Ovary (tissue), 3 donors: ENCODE data around the gene DNAAF1.

ENCODE experiments used
- CTCF ChIP-seq, 3 donors: fragments of 450-650 bp in 2 of 3; fragments of 200-600 bp in 1 of 3; IDR thresholded peaks; one replicate each; pipeline versions ENCODE4 v1.5.1 to v1.8.0; 2016 to 2022; ENCODE audit warnings: antibody characterized with exemption in 3 of 3, mild to moderate bottlenecking in 1 of 3
- POLR2A ChIP-seq: fragments of 450-650 bp; IDR thresholded peaks from one replicate; pipeline ENCODE4 v1.6.1; 2017; ENCODE audit warnings: antibody characterized with exemption, mild to moderate bottlenecking, moderate library complexity
- donor health status: DM: no; HTN: no; CAD: no.

GRCh38 chr16:84105301-84105815 is 39.8 kb upstream of the DNAAF1 start:
- TF ChIP-seq CTCF (IDR thresholded peaks at IDR 0.05) (no peak), POLR2A (no peak)
